Activated naive CD4-positive, alpha-beta T cell treated with anti-CD3 and anti-CD28 coated beads, Interleukin-2, amount 50 U/mL, for 72 hours (primary cell): Measurements from ENCODE around the gene WARS2. TPM values are rescaled to one million over a fixed set of nuclear protein-coding genes. Genes with fewer than 3 reads are reported as not detected.
"Not testable (repeated sequence)": the region's sequence is repeated elsewhere in the genome, so short reads cannot be mapped to it uniquely, and the experiment has no call there.

Experiments
- ATAC-seq, 2 donors: fragments of 150-1000 bp; cut with Tn5 transposase; 2 replicates each; pipeline ENCODE4 v1.10.0; 2021; ENCODE audit warnings: mild to moderate bottlenecking in 2 of 2, moderate library complexity in 2 of 2
- DNase-seq, 2 donors: peaks; one replicate each; pipeline ENCODE4 v3.0.0; 2021 to 2022; ENCODE audit warnings: low spot score in 2 of 2
- H3K27ac Mint-ChIP-seq, 2 donors: one replicate each; pipeline ENCODE4 v1.8.0; 2022; ENCODE audit warnings: mild to moderate bottlenecking in 2 of 2, mixed read lengths in 2 of 2
- H3K36me3 Mint-ChIP-seq, 2 donors: one replicate each; pipeline ENCODE4 v1.8.0; 2022; ENCODE audit warnings: mixed read lengths in 2 of 2
- H3K9me3 Mint-ChIP-seq, 2 donors: one replicate each; pipeline ENCODE4 v1.8.0; 2022; ENCODE audit warnings: mixed read lengths in 2 of 2
- total RNA-seq, 2 donors: library from RNA; stranded (reverse); gene quantifications; one replicate each; pipeline ENCODE4 v1.2.3, GENCODE V29; 2022

The WARS2 gene
- total RNA-seq, result 10 to 100 TPM; 19.2 to 22.5 TPM

DNA sequence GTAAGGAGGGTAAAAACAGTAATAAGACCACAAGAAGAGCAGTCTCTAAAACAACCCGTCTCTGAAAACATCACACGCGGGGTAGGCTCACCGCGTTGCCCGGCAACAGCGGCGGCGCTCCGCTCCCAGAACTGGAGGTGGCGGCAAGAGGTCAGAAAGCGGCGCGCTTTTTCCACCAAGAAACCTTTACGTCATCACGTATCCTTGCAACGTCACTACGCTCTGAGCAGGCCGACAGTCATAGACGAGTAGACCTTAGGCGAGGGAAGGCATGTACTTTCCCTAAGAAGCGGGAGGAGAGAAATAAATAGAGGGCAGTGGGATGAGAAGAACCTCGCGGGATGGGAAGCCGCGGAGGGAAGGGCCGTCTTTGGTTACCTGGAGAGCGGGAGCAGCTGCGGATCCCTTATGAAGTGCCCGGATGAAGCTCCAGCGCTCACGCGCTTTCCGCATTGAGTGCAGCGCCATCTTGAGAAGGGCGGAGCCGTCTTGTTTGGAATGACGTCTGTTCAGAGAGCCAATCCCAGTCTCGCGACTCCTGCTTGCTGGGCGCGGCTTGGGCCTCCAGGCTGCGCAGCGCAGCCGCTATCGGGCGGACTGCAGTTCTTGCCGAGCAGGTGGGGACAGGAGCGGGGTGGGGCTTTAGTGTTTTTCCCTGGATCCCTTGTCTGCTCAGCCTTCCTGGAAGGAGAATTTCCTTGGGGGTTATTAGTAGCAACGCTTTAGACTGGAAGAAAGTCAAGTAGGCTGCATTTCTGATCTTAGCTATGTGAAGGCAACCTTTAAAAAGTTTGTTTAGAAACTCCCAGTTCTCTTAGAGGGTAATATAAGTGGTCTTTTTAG lies at the start of gene WARS2:
Gene WARS2 (minus strand): TSS at position 477 of the 843 bp plus-strand sequence. CDS start 9 bp downstream, at position 468.
- H3K9me3 Mint-ChIP-seq, result no peaks in the 10 kb centered on the region
- peak; percentile 86 to 96 for DNase-seq
- ATAC-seq, result peak; percentile 91 to 92
- no peak within 1 kb of the TSS for H3K27ac Mint-ChIP-seq
- peaks cover 13 to 32% of the 10 kb centered on the region in 2 donors for H3K36me3 Mint-ChIP-seq

DNA sequence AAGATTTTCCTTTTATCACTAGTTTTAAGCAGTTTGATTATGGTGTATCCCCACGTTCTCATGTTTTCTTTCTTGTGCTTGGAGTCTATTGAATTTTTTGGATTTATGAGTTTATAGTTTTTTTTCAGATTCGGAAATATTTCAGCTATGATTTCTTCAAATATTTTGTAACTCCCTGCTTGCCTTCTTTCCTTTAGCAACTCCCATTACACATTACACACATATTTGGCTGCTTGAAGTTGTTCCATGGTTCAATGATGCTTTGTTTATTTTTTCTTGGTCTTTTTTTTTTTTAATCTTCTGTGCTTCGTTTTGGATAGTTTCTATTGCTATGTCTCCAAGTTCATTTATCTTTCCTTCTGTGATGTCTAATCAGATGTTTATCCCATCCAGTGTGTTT lies 48.5 kb upstream of the WARS2 start:
- H3K27ac Mint-ChIP-seq, result no peak overlapping the region
- peaks cover 38 to 42% of the 10 kb centered on the region in 2 donors for H3K36me3 Mint-ChIP-seq

DNA sequence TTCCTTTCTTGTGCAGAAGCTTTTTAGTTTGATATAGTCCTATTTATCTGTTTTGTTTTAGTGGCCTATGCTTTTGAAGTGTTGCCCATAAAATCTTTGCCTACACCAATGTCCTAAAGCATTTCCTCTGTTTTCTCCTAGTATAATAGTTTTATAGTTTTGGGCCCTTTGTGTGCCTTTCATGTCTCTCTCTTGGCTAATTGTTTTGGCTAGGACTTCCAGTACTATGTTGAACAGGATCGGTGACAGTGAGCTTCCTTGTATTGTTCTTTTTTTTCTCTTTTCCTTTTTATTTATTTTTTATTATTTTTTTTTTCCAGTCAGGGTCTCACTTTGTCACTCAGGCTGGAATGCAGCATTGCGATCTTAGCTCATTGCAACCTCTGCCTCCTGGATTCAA lies 47.0 kb upstream of the WARS2 start:
- DNase-seq (no peak), ATAC-seq (no peak)
- H3K36me3 Mint-ChIP-seq, result peaks cover 38 to 42% of the 10 kb centered on the region in 2 donors
- no peak overlapping the region for H3K27ac Mint-ChIP-seq
- peaks cover 4 to 5% of the 10 kb centered on the region in 2 donors for H3K9me3 Mint-ChIP-seq

More for the DNA sequence above, 48.5 kb upstream of the WARS2 start:
- DNase-seq (no peak), ATAC-seq (no peak)
- H3K9me3 Mint-ChIP-seq, result peaks cover 4 to 5% of the 10 kb centered on the region in 2 donors

- Mint-ChIP-seq H3K27ac (no peak overlapping the region), H3K36me3 (peaks cover 43 to 48% of the 10 kb centered on the region in 2 donors), H3K9me3 (peaks cover 9 to 10% of the 10 kb centered on the region in 2 donors)
- DNase-seq (no peak), ATAC-seq (no peak)
These were observed 46.0 kb upstream of the WARS2 start for GRCh38 chr1:119186471-119186870.

DNA sequence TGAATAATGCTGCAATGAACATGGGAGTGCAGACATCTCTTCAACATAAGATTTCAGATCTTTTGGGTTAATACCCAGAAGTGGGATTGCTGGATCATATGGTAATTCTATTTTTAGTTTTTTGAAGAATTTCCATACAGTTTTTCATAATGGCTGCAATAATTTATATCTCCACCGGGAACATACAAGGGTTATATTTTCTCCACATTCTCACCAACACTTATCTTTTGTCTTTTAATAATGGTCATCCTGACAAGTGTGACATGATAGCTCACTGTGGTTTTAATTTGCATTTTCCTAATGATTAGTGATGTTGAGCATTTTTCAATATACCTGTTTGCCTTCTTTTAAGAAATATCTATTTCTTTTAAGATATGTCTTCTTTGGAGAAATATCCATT lies 44.5 kb upstream of the WARS2 start:
- Mint-ChIP-seq H3K9me3 (peaks cover 9 to 10% of the 10 kb centered on the region in 2 donors), H3K36me3 (peaks cover 37 to 48% of the 10 kb centered on the region in 2 donors), H3K27ac (no peak overlapping the region)

GRCh38 chr1:119181218-119181617 lies 40.8 kb upstream of the WARS2 start:
- ATAC-seq (no peak), DNase-seq (no peak)
- peaks cover 12 to 18% of the 10 kb centered on the region in 2 donors for H3K9me3 Mint-ChIP-seq
- H3K27ac Mint-ChIP-seq, result no peak overlapping the region
- peaks cover 38 to 46% of the 10 kb centered on the region in 2 donors for H3K36me3 Mint-ChIP-seq

More for the DNA sequence above, 44.5 kb upstream of the WARS2 start:
- DNase-seq, result no peak
- no peak for ATAC-seq

GRCh38 chr1:119179051-119179450 lies 38.6 kb upstream of the WARS2 start:
- Mint-ChIP-seq H3K27ac (no peak overlapping the region), H3K9me3 (peaks cover 12 to 18% of the 10 kb centered on the region in 2 donors), H3K36me3 (peaks cover 48 to 56% of the 10 kb centered on the region in 2 donors)
- ATAC-seq (no peak), DNase-seq (no peak)

DNA sequence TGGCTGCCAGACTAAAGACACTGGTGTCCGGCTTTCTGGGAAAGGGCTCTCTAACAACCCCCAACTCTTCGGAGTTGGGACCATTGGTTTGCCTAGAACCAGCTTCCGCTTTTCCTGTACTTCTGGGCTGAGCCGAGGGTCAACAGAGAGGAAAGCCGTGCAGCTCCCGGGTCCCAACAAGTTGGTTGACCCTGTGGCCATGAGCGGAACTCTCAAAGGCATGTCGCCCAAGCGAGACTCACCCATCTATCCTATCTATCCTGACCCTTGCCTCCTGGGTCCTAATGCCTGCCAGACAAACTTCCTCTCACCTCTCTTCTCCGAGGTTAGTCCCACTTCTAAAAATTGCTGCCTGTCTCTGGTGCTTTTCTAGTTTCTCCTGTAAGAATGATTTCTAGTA lies 32.5 kb upstream of the WARS2 start:
- H3K27ac Mint-ChIP-seq, ATAC-seq, DNase-seq: not testable (repeated sequence)
- Mint-ChIP-seq H3K9me3 (peaks cover 7 to 12% of the 10 kb centered on the region in 2 donors), H3K36me3 (peaks cover 67 to 71% of the 10 kb centered on the region in 2 donors)

GRCh38 chr1:119171381-119172010 lies 31.0 kb upstream of the WARS2 start:
- not testable (repeated sequence) for ATAC-seq, H3K9me3 Mint-ChIP-seq, DNase-seq, H3K27ac Mint-ChIP-seq
- H3K36me3 Mint-ChIP-seq, result peaks cover 65 to 67% of the 10 kb centered on the region in 2 donors

- DNase-seq (no peak), ATAC-seq (no peak)
- Mint-ChIP-seq H3K9me3 (no peaks in the 10 kb centered on the region), H3K36me3 (peaks cover 36 to 40% of the 10 kb centered on the region in 2 donors), H3K27ac (no peak overlapping the region)
These were observed 22.9 kb upstream of the WARS2 start for GRCh38 chr1:119163396-119163795.

DNA sequence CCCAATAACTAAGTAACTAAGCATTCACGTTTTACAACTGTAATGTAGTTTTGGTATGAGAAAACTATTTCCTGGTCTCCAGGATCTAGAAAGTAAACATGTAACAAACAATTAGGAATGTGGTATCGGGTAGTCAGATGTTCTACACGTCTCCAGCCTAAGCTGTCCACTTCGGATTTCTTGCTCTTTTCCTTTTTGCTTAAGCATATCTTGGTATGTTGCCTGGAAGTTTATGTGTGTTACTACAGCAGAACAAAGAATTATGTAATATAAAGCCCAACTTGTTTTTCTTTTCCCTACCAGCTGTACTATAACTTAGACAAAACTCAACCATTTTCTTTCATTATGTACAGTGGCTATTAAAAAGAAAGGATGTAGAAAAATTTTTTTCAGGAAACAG lies 20.4 kb upstream of the WARS2 start:
- Mint-ChIP-seq H3K9me3 (peaks cover 0 to 2% of the 10 kb centered on the region in 2 donors), H3K36me3 (peaks cover 44 to 45% of the 10 kb centered on the region in 2 donors), H3K27ac (no peak overlapping the region)
- DNase-seq, result no peak
- ATAC-seq, result no peak

- Mint-ChIP-seq H3K27ac (no peak overlapping the region), H3K36me3 (peaks cover 45 to 46% of the 10 kb centered on the region in 2 donors), H3K9me3 (peaks cover 0 to 5% of the 10 kb centered on the region in 2 donors)
- ATAC-seq (no peak), DNase-seq (no peak)
These were observed 20.0 kb upstream of the WARS2 start for GRCh38 chr1:119160409-119160808.

DNA sequence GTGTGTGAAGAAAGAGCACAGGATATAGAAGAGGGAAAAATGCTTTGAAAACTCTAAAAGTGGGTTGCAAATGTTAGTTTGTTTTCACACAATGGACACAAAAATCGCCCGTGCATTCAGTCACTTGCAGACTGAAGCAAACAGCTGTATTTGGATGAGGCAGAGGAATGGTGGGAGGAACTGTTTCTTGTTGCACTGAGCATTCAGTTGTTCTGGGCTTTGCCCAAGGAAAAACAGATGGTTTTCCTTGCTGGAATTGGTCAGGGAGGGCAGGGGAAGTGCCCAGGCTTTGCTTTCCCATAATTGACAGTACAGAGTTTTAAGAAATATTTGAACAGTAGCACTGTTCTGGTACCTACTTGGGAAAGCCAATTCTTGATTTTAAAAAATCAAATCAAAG lies 19.5 kb upstream of the WARS2 start:
- no peak overlapping the region for H3K27ac Mint-ChIP-seq
- peaks cover 46% of the 10 kb centered on the region in 2 donors for H3K36me3 Mint-ChIP-seq
- H3K9me3 Mint-ChIP-seq, result peaks cover 0 to 7% of the 10 kb centered on the region in 2 donors
- DNase-seq (no peak), ATAC-seq (no peak)

- no peak for ATAC-seq
- Mint-ChIP-seq H3K36me3 (peaks cover 51 to 54% of the 10 kb centered on the region in 2 donors), H3K9me3 (peaks cover 0 to 11% of the 10 kb centered on the region in 2 donors), H3K27ac (no peak overlapping the region)
- no peak for DNase-seq
These were observed 18.7 kb upstream of the WARS2 start for GRCh38 chr1:119159111-119159510.

DNA sequence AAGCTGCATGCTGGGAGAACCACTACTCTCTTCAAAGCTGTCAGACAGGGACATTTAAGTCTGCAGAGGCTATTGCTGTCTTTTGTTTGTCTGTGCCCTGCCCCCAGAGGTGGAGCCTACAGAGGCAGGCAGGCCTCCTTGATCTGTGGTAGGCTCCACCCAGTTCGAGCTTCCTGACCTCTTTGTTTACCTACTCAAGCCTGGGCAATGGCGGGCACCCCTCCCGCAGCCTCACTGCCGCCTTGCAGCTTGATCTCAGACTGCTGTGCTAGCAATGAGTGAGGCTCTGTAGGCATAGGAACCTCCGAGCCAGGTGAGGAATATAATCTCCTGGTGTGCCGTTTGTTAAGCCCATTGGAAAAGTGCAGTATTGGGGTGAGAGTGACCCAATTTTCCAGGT lies 16.3 kb upstream of the WARS2 start:
- Mint-ChIP-seq H3K36me3 (peaks cover 40 to 47% of the 10 kb centered on the region in 2 donors), H3K9me3 (peaks cover 0 to 13% of the 10 kb centered on the region in 2 donors)
- not testable (repeated sequence) for ATAC-seq, H3K27ac Mint-ChIP-seq, DNase-seq

- ATAC-seq, DNase-seq, H3K27ac Mint-ChIP-seq: not testable (repeated sequence)
- peaks cover 0 to 13% of the 10 kb centered on the region in 2 donors for H3K9me3 Mint-ChIP-seq
- peaks cover 54 to 55% of the 10 kb centered on the region in 2 donors for H3K36me3 Mint-ChIP-seq
These were observed 14.6 kb upstream of the WARS2 start for GRCh38 chr1:119155069-119155468.

DNA sequence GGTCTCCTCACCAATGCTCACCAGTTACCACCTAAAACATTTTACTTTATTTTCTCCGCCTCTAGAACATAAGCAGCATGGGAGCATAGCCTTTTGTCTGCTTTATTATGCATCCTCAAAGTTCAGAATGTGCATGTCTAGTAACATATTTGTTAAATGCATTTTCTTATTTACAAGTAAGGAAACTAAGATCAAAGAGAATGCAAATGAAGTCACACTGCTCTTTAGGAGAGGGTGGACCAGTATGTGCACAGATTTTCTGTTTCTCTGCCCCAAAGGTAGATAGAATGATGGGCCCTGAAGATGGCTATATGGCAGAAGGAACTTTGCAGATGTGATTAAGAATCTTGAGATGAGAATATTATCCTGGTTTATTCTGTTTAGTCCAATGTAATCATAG lies 9.7 kb upstream of the WARS2 start:
- DNase-seq (no peak), ATAC-seq (no peak)
- Mint-ChIP-seq H3K9me3 (peaks cover 0 to 8% of the 10 kb centered on the region in 2 donors), H3K27ac (peak overlapping the region in 1 of 2 donors; percentile 19), H3K36me3 (peaks cover 24 to 46% of the 10 kb centered on the region in 2 donors)
